ENCODE data around the gene HOXD1.

HOXD1 gene

DNA sequence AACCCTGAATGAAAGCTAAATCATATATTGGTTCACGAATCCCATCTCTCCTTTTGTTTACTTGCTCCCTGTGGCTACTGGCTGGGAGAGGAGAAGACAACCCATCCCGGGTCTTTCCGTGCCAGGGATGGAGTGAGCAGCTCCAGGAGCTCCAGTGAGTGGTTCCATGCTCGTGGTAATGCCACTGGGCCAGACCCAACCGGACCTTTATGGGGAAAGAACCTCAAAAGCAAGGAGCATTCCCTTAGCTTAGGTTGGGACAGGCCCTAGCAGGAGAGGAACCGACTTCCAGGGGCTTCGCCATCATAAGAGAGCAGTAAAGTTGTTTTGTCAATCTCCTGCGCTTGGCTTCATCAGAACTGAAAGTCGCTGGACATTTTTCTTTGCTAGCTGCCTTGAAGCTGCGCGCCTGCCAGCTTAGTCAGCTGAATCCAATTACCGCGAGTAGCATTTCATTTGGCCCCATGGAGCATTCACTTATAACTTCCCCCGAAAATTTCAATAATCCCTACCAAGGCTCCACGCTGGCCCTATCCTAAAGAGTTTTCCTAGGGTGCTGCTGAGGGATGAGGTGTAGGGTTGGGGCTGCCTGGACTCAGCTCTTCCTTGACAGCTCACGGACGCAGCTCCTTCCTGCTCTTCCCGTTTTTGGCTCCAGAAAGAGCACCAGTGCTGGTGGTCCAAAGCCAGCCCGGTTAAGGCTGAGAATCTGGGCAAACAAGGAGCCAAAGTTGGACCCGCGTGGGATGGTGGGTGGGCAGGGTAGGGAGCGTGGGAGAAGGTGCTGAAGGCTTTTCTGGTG lies 26.4 kb upstream of the HOXD1 start:
- Histone ChIP-seq H3K4me3 (ENCODE audit: low read depth, low read length) (no peak overlapping the region), H3K9ac (ENCODE audit: low read depth, low read length) (no peak overlapping the region), H3K4me1 (ENCODE audit: control insufficient read depth, insufficient read depth, low read length) (peaks cover 14% of the 10 kb centered on the region), H3K27me3 (ENCODE audit: control insufficient read depth, insufficient read depth, low read length) (peaks cover 100% of the 10 kb centered on the region), H3K36me3 (ENCODE audit: control insufficient read depth, insufficient read depth, low read length) (no peaks in the 10 kb centered on the region), H3K9me3 (ENCODE audit: control insufficient read depth, insufficient read depth, low read length) (no peaks in the 10 kb centered on the region), H3K27ac (ENCODE audit: low read depth, low read length) (no peak overlapping the region)

DNA sequence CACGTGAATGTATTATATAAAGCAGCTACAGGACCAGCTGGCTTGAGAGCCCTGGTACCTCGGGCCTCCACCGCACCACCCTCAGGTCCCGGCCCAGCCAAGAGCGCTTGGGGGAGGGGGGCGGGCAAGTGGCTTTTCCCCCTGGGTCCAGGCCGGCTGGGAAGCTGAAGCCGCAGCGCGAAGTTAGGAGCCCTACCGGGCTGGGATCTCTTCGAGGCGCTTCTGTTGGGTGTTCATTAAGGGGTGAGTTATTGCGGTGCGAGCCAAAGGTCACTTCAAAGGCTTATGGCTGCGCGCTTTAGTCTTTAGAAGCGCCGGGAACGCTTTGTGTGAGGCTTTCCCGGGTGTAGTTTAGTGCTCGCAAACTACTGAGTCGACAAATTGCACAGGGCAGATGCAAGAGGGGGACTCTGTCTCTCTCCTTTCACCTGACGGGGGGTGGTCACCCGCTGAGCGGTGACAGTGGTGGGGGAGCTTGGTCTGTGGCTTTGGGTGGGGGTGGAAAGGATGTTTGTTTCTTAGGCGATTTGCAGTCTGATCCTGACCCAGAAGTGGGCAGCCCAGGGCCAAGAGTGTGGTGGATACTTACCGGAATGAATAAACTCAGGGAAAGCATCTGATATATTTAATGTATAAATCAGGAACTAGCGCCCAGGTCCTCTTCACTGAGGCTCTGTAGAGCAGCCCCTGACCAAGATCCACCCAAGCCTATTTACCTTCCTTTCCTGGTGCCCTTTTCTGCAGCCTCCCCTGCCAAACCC lies 25.4 kb upstream of the HOXD1 start:
- Histone ChIP-seq H3K27ac (ENCODE audit: low read depth, low read length) (no peak overlapping the region), H3K9ac (ENCODE audit: low read depth, low read length) (no peak overlapping the region), H3K4me3 (ENCODE audit: low read depth, low read length) (no peak overlapping the region)

DNA sequence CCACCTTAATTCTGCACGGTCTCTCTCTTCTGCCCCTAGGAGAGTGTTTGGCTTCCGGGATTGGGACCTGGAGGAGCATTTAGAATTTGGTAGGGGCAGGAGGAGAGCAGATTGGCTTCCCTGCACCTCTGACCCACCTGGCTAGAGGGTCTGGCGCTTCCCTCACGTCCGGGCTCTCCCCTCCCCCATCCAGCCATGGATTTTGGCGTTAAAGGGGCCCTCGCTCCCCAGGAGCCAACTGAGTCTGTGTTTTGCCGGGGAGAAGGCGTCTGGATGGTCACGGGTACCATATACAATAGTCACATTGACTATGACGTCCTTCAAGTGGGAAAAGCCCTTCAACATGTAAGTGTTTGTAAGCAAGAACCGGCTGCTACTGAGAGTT lies 24.8 kb upstream of the HOXD1 start:
- H3K9me3 ChIP-seq (ENCODE audit: control insufficient read depth, insufficient read depth, low read length): no peaks in the 10 kb centered on the region
- no peak overlapping the region for H3K4me3 ChIP-seq (ENCODE audit: low read depth, low read length)
- H3K27me3 ChIP-seq (ENCODE audit: control insufficient read depth, insufficient read depth, low read length): peaks cover 100% of the 10 kb centered on the region
- peaks cover 14% of the 10 kb centered on the region for H3K4me1 ChIP-seq (ENCODE audit: control insufficient read depth, insufficient read depth, low read length)
- H3K27ac ChIP-seq (ENCODE audit: low read depth, low read length): no peak overlapping the region
- no peaks in the 10 kb centered on the region for H3K36me3 ChIP-seq (ENCODE audit: control insufficient read depth, insufficient read depth, low read length)
- no peak overlapping the region for H3K9ac ChIP-seq (ENCODE audit: low read depth, low read length)

More for the DNA sequence above, 25.4 kb upstream of the HOXD1 start:
- no peaks in the 10 kb centered on the region for H3K36me3 ChIP-seq (ENCODE audit: control insufficient read depth, insufficient read depth, low read length)
- H3K9me3 ChIP-seq (ENCODE audit: control insufficient read depth, insufficient read depth, low read length): no peaks in the 10 kb centered on the region
- peaks cover 14% of the 10 kb centered on the region for H3K4me1 ChIP-seq (ENCODE audit: control insufficient read depth, insufficient read depth, low read length)
- peaks cover 100% of the 10 kb centered on the region for H3K27me3 ChIP-seq (ENCODE audit: control insufficient read depth, insufficient read depth, low read length)

DNA sequence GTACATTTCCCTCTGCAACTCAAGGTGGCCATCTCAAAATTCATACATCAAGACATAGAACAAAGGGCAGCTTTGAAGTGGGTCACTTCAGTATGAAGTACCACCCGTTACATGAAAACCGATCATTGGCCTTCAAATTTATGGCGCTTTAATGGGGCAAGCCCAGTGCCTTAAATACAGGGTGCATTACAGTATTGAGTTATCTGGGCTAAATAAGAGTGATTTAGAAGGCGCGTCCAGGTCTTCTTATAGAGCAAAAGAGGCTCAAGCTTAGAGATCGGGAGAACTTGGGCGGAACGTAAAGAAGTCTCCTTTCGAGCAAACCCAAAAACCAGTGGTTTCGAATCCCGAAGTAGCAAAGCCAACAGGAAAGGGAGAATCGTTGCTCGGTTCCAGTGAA lies 24.3 kb upstream of the HOXD1 start:
- no peak overlapping the region for H3K27ac ChIP-seq (ENCODE audit: low read depth, low read length)
- peaks cover 100% of the 10 kb centered on the region for H3K27me3 ChIP-seq (ENCODE audit: control insufficient read depth, insufficient read depth, low read length)
- no peak overlapping the region for H3K4me3 ChIP-seq (ENCODE audit: low read depth, low read length)
- peaks cover 14% of the 10 kb centered on the region for H3K4me1 ChIP-seq (ENCODE audit: control insufficient read depth, insufficient read depth, low read length)
- H3K9me3 ChIP-seq (ENCODE audit: control insufficient read depth, insufficient read depth, low read length): no peaks in the 10 kb centered on the region
- H3K9ac ChIP-seq (ENCODE audit: low read depth, low read length): no peak overlapping the region
- H3K36me3 ChIP-seq (ENCODE audit: control insufficient read depth, insufficient read depth, low read length): no peaks in the 10 kb centered on the region

DNA sequence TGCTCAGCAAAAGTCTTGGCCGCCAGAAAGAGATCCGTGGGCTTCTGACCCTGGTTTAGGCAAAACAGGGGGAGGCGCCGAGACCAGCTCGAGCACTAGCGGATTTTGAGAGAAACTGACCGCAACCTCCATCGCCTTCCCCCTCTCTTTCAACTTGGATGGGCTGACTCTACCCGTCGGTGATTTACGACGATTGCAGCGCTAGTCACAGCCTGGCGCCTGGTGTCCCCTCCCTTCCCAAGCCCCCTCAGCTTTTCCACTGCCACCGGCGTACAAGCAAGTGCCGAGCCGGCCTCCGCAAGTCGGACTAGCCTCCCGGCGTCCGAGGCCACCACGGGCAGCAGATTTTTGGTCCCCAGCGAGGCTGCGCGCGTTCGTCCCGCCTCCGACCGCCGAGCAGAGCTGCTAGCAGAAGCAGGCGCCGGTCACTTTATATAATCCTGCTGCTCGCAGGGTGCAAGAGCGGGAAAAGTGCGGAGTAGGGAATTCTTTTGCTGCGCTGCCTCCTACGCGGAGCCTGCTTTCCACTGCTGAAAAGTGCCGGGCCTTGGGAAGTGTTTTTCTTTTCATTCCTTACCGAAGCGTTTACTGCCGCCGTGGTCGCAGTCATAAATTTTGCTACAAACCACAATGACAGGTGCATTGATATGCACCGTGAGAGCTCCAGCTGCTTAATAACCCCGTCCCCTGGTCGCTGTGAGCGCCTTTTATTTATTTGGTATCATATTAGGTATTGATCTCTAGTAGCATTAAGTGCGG lies 23.7 kb upstream of the HOXD1 start:
- peaks cover 100% of the 10 kb centered on the region for H3K27me3 ChIP-seq (ENCODE audit: control insufficient read depth, insufficient read depth, low read length)

DNA sequence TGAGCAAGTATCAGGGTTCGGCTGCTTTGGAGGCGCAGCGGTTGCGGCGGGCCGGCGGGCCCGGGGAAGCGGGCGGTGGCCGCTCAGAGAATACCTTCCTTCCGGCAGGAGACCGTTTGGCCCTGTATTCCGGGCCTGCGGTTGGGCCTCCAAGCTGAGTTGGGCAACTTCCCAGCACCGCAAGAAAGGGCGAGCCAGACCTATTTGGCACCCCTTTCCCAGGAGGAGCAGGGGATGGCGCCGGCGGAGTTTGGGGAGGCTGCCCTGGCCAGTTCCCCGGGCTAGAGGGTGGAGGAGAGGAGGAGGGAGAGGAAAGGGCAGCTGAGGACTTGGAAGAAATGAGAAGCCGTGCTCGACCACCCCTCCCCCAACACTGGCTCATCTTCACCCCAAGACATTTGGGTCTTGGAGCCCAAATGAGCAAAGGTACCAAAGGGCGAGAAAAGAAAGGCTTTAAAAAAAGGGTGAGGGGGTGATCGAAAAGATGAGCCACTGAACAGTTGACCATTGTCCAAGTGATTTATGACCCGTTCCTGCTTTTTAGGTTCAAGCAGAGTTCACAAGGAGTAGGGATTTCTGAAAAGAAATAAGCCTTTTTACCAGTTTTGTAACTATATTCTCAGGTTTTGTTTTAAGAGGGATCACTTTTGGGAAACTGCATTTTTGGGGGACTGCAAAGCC lies 23.0 kb upstream of the HOXD1 start:
- Histone ChIP-seq H3K9me3 (ENCODE audit: control insufficient read depth, insufficient read depth, low read length) (no peaks in the 10 kb centered on the region), H3K27ac (ENCODE audit: low read depth, low read length) (no peak overlapping the region), H3K36me3 (ENCODE audit: control insufficient read depth, insufficient read depth, low read length) (no peaks in the 10 kb centered on the region), H3K27me3 (ENCODE audit: control insufficient read depth, insufficient read depth, low read length) (peaks cover 100% of the 10 kb centered on the region), H3K4me1 (ENCODE audit: control insufficient read depth, insufficient read depth, low read length) (peaks cover 7% of the 10 kb centered on the region), H3K9ac (ENCODE audit: low read depth, low read length) (no peak overlapping the region), H3K4me3 (ENCODE audit: low read depth, low read length) (no peak overlapping the region)

More for the DNA sequence above, 23.7 kb upstream of the HOXD1 start:
- H3K36me3 ChIP-seq (ENCODE audit: control insufficient read depth, insufficient read depth, low read length): no peaks in the 10 kb centered on the region
- H3K27ac ChIP-seq (ENCODE audit: low read depth, low read length): no peak overlapping the region
- H3K4me1 ChIP-seq (ENCODE audit: control insufficient read depth, insufficient read depth, low read length): peaks cover 14% of the 10 kb centered on the region
- H3K9ac ChIP-seq (ENCODE audit: low read depth, low read length): no peak overlapping the region
- H3K9me3 ChIP-seq (ENCODE audit: control insufficient read depth, insufficient read depth, low read length): no peaks in the 10 kb centered on the region
- no peak overlapping the region for H3K4me3 ChIP-seq (ENCODE audit: low read depth, low read length)

DNA sequence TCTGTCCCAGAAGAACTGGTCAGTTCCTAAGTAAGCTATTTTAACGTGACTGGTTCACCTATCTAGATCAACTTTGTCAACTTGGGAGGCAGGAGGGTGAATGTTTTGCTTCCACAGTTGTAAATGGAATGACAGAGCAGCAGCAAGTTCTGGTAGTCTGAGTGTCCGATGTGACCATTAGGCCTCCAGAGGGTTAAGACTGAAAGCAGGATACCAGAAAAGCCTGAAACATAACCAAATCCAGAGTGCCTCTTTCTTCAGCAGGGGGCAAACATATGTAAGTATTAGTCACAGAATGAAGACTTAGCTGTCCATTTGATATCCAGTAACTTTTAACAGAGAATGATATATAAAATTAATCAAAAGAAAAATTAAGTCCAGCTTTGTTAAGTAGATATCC lies 22.2 kb upstream of the HOXD1 start:
- H3K27me3 ChIP-seq (ENCODE audit: control insufficient read depth, insufficient read depth, low read length): peaks cover 100% of the 10 kb centered on the region

DNA sequence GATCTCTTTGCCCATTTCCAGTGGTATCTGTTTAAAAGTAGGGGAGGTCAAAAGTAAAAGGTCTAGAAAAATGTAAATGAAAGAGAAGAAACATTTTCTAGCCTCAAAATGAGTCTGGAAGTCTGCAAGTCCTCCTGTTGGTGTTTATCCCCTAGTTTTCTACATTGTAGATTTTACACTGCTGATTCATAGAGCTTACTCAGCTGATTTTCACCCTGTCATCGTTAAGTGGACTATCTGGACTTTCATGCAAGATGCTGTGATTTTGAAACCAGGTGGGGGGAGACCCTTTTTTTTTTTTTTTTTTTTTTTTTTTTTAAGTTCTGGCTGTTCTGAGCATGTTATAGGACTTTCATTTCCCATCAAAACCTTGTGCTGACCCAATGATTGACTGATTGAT lies 21.1 kb upstream of the HOXD1 start:
- Histone ChIP-seq H3K4me1 (ENCODE audit: control insufficient read depth, insufficient read depth, low read length) (peaks cover 9% of the 10 kb centered on the region), H3K27me3 (ENCODE audit: control insufficient read depth, insufficient read depth, low read length) (peaks cover 100% of the 10 kb centered on the region), H3K9me3 (ENCODE audit: control insufficient read depth, insufficient read depth, low read length) (no peaks in the 10 kb centered on the region), H3K9ac (ENCODE audit: low read depth, low read length) (no peak overlapping the region), H3K36me3 (ENCODE audit: control insufficient read depth, insufficient read depth, low read length) (no peaks in the 10 kb centered on the region), H3K4me3 (ENCODE audit: low read depth, low read length) (no peak overlapping the region), H3K27ac (ENCODE audit: low read depth, low read length) (no peak overlapping the region)

More for the DNA sequence above, 22.2 kb upstream of the HOXD1 start:
- H3K36me3 ChIP-seq (ENCODE audit: control insufficient read depth, insufficient read depth, low read length): no peaks in the 10 kb centered on the region
- no peak overlapping the region for H3K4me3 ChIP-seq (ENCODE audit: low read depth, low read length)
- no peak overlapping the region for H3K9ac ChIP-seq (ENCODE audit: low read depth, low read length)
- H3K27ac ChIP-seq (ENCODE audit: low read depth, low read length): no peak overlapping the region
- no peaks in the 10 kb centered on the region for H3K9me3 ChIP-seq (ENCODE audit: control insufficient read depth, insufficient read depth, low read length)
- peaks cover 7% of the 10 kb centered on the region for H3K4me1 ChIP-seq (ENCODE audit: control insufficient read depth, insufficient read depth, low read length)

DNA sequence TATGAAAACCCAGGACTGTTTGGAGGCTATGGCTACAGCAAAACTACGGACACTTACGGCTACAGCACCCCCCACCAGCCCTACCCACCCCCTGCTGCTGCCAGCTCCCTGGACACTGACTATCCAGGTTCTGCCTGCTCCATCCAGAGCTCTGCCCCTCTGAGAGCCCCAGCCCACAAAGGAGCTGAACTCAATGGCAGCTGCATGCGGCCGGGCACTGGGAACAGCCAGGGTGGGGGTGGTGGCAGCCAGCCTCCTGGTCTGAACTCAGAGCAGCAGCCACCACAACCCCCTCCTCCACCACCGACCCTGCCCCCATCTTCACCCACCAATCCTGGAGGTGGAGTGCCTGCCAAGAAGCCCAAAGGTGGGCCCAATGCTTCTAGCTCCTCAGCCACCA lies 19.3 kb upstream of the HOXD1 start:
- Histone ChIP-seq H3K27me3 (ENCODE audit: control insufficient read depth, insufficient read depth, low read length) (peaks cover 100% of the 10 kb centered on the region), H3K36me3 (ENCODE audit: control insufficient read depth, insufficient read depth, low read length) (no peaks in the 10 kb centered on the region), H3K9ac (ENCODE audit: low read depth, low read length) (no peak overlapping the region), H3K9me3 (ENCODE audit: control insufficient read depth, insufficient read depth, low read length) (no peaks in the 10 kb centered on the region), H3K4me3 (ENCODE audit: low read depth, low read length) (no peak overlapping the region), H3K27ac (ENCODE audit: low read depth, low read length) (no peak overlapping the region), H3K4me1 (ENCODE audit: control insufficient read depth, insufficient read depth, low read length) (peaks cover 12% of the 10 kb centered on the region)

DNA sequence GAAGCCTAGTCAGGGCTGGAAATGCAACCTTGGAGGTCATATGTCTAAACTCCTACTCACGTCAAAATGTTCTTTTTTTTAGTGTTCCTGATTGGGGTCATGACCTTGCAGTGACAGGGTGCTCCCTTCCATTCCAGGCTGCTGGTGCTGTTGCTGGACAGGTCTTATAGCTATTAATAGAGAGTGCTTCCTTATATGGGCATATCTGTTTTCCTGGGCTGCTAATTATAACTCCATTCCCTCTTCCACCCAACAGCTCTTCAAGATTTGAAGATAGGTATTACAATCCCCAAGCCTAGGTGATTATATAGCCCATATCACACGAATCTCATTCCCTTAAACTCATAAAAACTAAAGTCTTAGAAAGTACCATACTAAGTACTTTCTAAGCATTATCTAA lies 18.8 kb upstream of the HOXD1 start:
- peaks cover 12% of the 10 kb centered on the region for H3K4me1 ChIP-seq (ENCODE audit: control insufficient read depth, insufficient read depth, low read length)
- H3K36me3 ChIP-seq (ENCODE audit: control insufficient read depth, insufficient read depth, low read length): no peaks in the 10 kb centered on the region
- H3K9me3 ChIP-seq (ENCODE audit: control insufficient read depth, insufficient read depth, low read length): no peaks in the 10 kb centered on the region
- H3K27me3 ChIP-seq (ENCODE audit: control insufficient read depth, insufficient read depth, low read length): peaks cover 100% of the 10 kb centered on the region
- no peak overlapping the region for H3K27ac ChIP-seq (ENCODE audit: low read depth, low read length)
- no peak overlapping the region for H3K4me3 ChIP-seq (ENCODE audit: low read depth, low read length)
- no peak overlapping the region for H3K9ac ChIP-seq (ENCODE audit: low read depth, low read length)

Measured in HUES48 (cell line).